Panc1 (cell line): ENCODE data around the gene METTL27.

Source experiments
- POLR2AphosphoS5 ChIP-seq: IDR thresholded peaks from 2 replicates; pipeline ENCODE4 v1.6.1; 2012; ENCODE audit warnings: mild to moderate bottlenecking, low read depth, low read length, moderate library complexity
- REST ChIP-seq, 2 experiments: IDR thresholded peaks; 2 replicates each; pipeline ENCODE4 v1.6.1; 2011 to 2012; ENCODE audit warnings: low read depth in 2 of 2, control low read depth in 1 of 2, low read length in 1 of 2, mild to moderate bottlenecking in 1 of 2, moderate library complexity in 1 of 2; ENCODE audit not compliant: insufficient read depth in 1 of 2
- SIN3A ChIP-seq: IDR thresholded peaks from 2 replicates; pipeline ENCODE4 v1.6.1; 2012; ENCODE audit warnings: low read depth, mild to moderate bottlenecking, low read length, moderate library complexity, borderline replicate concordance; ENCODE audit not compliant: insufficient read depth
- TF ChIP-seq, protein P1 (sequence below): fragments of 450-650 bp; IDR thresholded peaks from 2 replicates; pipeline ENCODE4 v1.5.1; 2017; ENCODE audit warnings: mild to moderate bottlenecking

GRCh38 chr7:73879977-73880681 is 37.8 kb upstream of the METTL27 start:
- TF ChIP-seq, protein P1, sequence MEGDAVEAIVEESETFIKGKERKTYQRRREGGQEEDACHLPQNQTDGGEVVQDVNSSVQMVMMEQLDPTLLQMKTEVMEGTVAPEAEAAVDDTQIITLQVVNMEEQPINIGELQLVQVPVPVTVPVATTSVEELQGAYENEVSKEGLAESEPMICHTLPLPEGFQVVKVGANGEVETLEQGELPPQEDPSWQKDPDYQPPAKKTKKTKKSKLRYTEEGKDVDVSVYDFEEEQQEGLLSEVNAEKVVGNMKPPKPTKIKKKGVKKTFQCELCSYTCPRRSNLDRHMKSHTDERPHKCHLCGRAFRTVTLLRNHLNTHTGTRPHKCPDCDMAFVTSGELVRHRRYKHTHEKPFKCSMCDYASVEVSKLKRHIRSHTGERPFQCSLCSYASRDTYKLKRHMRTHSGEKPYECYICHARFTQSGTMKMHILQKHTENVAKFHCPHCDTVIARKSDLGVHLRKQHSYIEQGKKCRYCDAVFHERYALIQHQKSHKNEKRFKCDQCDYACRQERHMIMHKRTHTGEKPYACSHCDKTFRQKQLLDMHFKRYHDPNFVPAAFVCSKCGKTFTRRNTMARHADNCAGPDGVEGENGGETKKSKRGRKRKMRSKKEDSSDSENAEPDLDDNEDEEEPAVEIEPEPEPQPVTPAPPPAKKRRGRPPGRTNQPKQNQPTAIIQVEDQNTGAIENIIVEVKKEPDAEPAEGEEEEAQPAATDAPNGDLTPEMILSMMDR: no peak
- TF ChIP-seq POLR2AphosphoS5 (no peak), SIN3A (no peak), REST (IDR thresholded peaks at IDR 0.05; ENCODE audit: insufficient read depth in 1 of 2, low read depth in 2 of 2, low read length in 1 of 2) (no peak)
